CD14-positive monocyte (primary cell): ENCODE measurements around the gene LRBA. TPM values are rescaled to one million over a fixed set of nuclear protein-coding genes. Genes with fewer than 3 reads are reported as not detected.

ENCODE experiments used
- DNase-seq, 3 donors: peaks; one replicate each; pipeline ENCODE4 v3.0.0-alpha.2; 2011 to 2022
- H2AFZ ChIP-seq: 2 replicates; pipeline ENCODE4 v1.6.0; 2012; ENCODE audit warnings: mild to moderate bottlenecking, low read depth, low read length, inconsistent platforms; ENCODE audit not compliant: insufficient read depth, poor library complexity, severe bottlenecking
- H3K27ac ChIP-seq, 2 donors: 1 replicate in 1 of 2; 2 replicates in 1 of 2; pipeline ENCODE4 v1.5.1; 2012 to 2013; ENCODE audit warnings: low read length in 2 of 2, control low read depth in 1 of 2, inconsistent platforms in 1 of 2, low read depth in 1 of 2, mild to moderate bottlenecking in 1 of 2
- H3K27me3 ChIP-seq, 2 donors: one replicate each; pipeline versions ENCODE4 v1.6.0 to v1.6.1; 2011 to 2013; ENCODE audit warnings: low read length in 2 of 2; ENCODE audit not compliant: control insufficient read depth in 2 of 2, insufficient read depth in 2 of 2
- H3K36me3 ChIP-seq, 2 donors: replicated peaks in 1 of 2; 1 replicate in 1 of 2; 2 replicates in 1 of 2; pipeline versions ENCODE4 v1.5.1 to v1.6.1; 2012 to 2013; ENCODE audit warnings: low read length in 2 of 2, control low read depth in 1 of 2, inconsistent platforms in 1 of 2, mild to moderate bottlenecking in 1 of 2; ENCODE audit not compliant: insufficient read depth in 2 of 2, control insufficient read depth in 1 of 2
- H3K4me1 ChIP-seq, 2 donors: 1 replicate in 1 of 2; 2 replicates in 1 of 2; pipeline versions ENCODE4 v1.5.1 to v1.6.1; 2012 to 2013; ENCODE audit warnings: low read length in 2 of 2, control low read depth in 1 of 2, inconsistent platforms in 1 of 2, mild to moderate bottlenecking in 1 of 2, moderate library complexity in 1 of 2; ENCODE audit not compliant: insufficient read depth in 2 of 2, control insufficient read depth in 1 of 2
- H3K4me2 ChIP-seq: replicated peaks from 2 replicates; pipeline ENCODE3; 2012; ENCODE audit warnings: low read length, moderate library complexity, mild to moderate bottlenecking; ENCODE audit not compliant: poor library complexity, severe bottlenecking; ENCODE audit errors: extremely low read depth
- H3K4me3 ChIP-seq, 3 experiments: fragments of 200-600 bp in 1 of 3; sonication (generic) in 1 of 3; replicated peaks in 1 of 3; 1 replicate in 2 of 3; 2 replicates in 1 of 3; pipeline ENCODE4 v1.5.1; 2011 to 2013; ENCODE audit warnings: low read length in 3 of 3, mild to moderate bottlenecking in 3 of 3, control low read depth in 2 of 3, low read depth in 2 of 3, inconsistent platforms in 1 of 3, moderate library complexity in 1 of 3
- H3K79me2 ChIP-seq: 2 replicates; pipeline ENCODE4 v1.6.0; 2012; ENCODE audit warnings: mild to moderate bottlenecking, control low read depth, inconsistent platforms, low read length, moderate library complexity; ENCODE audit not compliant: insufficient read depth
- H3K9ac ChIP-seq: 2 replicates; pipeline ENCODE4 v1.6.0; 2017; ENCODE audit warnings: low read length, mild to moderate bottlenecking; ENCODE audit not compliant: insufficient read depth, poor library complexity, severe bottlenecking
- H3K9me3 ChIP-seq, 2 donors: replicated peaks in 1 of 2; 1 replicate in 1 of 2; 2 replicates in 1 of 2; pipeline versions ENCODE4 v1.5.1 to v1.6.1; 2012 to 2013; ENCODE audit warnings: low read length in 2 of 2, control low read depth in 1 of 2; ENCODE audit not compliant: control insufficient read depth in 1 of 2, insufficient read depth in 1 of 2
- H4K20me1 ChIP-seq: 2 replicates; pipeline ENCODE4 v1.6.0; 2012; ENCODE audit warnings: mild to moderate bottlenecking, low read length, control low read depth, moderate library complexity; ENCODE audit not compliant: insufficient read depth
- H3K27ac Mint-ChIP-seq, 7 donors: one replicate each; pipeline ENCODE4 v1.8.0; 2020; ENCODE audit warnings: mild to moderate bottlenecking in 7 of 7, mixed read lengths in 7 of 7, moderate library complexity in 6 of 7, inconsistent platforms in 2 of 7
- H3K27me3 Mint-ChIP-seq, 3 donors: one replicate each; pipeline ENCODE4 v1.8.0; 2021 to 2022; ENCODE audit warnings: low read depth in 3 of 3, mild to moderate bottlenecking in 3 of 3, mixed read lengths in 3 of 3, moderate library complexity in 3 of 3, inconsistent platforms in 1 of 3
- H3K36me3 Mint-ChIP-seq, 2 donors: one replicate each; pipeline ENCODE4 v1.8.0; 2020; ENCODE audit warnings: mixed read lengths in 2 of 2, inconsistent platforms in 1 of 2, mild to moderate bottlenecking in 1 of 2
- H3K4me1 Mint-ChIP-seq: one replicate; pipeline ENCODE4 v1.8.0; 2020; ENCODE audit warnings: mild to moderate bottlenecking, mixed read lengths
- H3K4me3 Mint-ChIP-seq, 2 donors: one replicate each; pipeline ENCODE4 v1.8.0; 2020; ENCODE audit warnings: mild to moderate bottlenecking in 2 of 2, mixed read lengths in 2 of 2, moderate library complexity in 1 of 2
- H3K9me3 Mint-ChIP-seq, 7 donors: one replicate each; pipeline ENCODE4 v1.8.0; 2020 to 2022; ENCODE audit warnings: mixed read lengths in 7 of 7, mild to moderate bottlenecking in 6 of 7, moderate library complexity in 6 of 7, inconsistent platforms in 2 of 7
- WGBS: methylation state at CpG from one replicate; pipeline ENCODE4 v1.1.5; 2013; ENCODE audit warnings: missing lambda C conversion rate; ENCODE audit not compliant: insufficient coverage; 5-methylcytosine and 5-hydroxymethylcytosine counted together
- intact Hi-C, 2 donors: fragments of 100-400 bp; cut with micrococcal nuclease; formaldehyde crosslinking; loops; one replicate each; pipeline versions ENCODE4 v1.15.0 to v1.15.1; 2023
- polyA plus RNA-seq, 3 donors: library from polyadenylated mRNA; depleted of rRNA in 1 of 3; unstranded in 2 of 3; stranded (reverse) in 1 of 3; fragments of 300-500 nt in 2 of 3; fragments of >200 nt in 1 of 3; fragmentation: Illumina TruSeq in 2 of 3; gene quantifications; 1 replicate in 2 of 3; 2 replicates in 1 of 3; pipeline ENCODE4 v1.2.3, GENCODE V29; 2012 to 2021
- TF ChIP-seq, protein P1 (sequence below): fragments of 200-600 bp; IDR thresholded peaks from one replicate; pipeline ENCODE4 v1.8.0; 2022; ENCODE audit warnings: antibody characterized with exemption, mild to moderate bottlenecking

The LRBA gene
- polyA plus RNA-seq, 3 donors = 1.5 to 5.5 (median 4.4) TPM

DNA sequence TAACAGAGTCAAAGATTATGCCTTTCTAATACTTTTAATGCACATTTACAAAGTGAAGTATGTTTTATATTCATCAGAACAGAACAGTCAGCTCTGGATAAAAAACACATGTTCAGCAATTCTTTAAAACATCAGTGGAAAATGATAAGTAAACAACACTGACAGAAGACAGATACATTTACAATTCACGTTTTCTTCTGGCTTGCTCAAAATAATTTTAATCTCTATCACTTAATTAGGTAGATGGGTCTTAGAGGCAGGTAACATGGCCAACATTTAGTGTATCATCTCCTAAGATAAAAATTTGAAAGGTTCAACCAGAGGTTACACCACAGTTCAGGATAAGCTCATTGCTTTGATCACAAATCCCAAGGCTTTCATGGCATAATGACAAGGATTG, 589.9 kb downstream of the LRBA start:
- intact Hi-C loops = no loop called here
- TF ChIP-seq, protein P1, sequence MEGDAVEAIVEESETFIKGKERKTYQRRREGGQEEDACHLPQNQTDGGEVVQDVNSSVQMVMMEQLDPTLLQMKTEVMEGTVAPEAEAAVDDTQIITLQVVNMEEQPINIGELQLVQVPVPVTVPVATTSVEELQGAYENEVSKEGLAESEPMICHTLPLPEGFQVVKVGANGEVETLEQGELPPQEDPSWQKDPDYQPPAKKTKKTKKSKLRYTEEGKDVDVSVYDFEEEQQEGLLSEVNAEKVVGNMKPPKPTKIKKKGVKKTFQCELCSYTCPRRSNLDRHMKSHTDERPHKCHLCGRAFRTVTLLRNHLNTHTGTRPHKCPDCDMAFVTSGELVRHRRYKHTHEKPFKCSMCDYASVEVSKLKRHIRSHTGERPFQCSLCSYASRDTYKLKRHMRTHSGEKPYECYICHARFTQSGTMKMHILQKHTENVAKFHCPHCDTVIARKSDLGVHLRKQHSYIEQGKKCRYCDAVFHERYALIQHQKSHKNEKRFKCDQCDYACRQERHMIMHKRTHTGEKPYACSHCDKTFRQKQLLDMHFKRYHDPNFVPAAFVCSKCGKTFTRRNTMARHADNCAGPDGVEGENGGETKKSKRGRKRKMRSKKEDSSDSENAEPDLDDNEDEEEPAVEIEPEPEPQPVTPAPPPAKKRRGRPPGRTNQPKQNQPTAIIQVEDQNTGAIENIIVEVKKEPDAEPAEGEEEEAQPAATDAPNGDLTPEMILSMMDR = no peak
- no peaks in the 10 kb centered on the region for H3K27me3 Mint-ChIP-seq
- no peaks in the 10 kb centered on the region for H3K36me3 ChIP-seq
- WGBS = no CpG with 5 or more reads among the region's 1 CpG
- H3K4me2 ChIP-seq = no peak overlapping the region
- no peak overlapping the region for H3K4me3 Mint-ChIP-seq
- H3K9ac ChIP-seq = no peak overlapping the region
- H2AFZ ChIP-seq = no peak overlapping the region
- H3K4me1 ChIP-seq = no peaks in the 10 kb centered on the region
- H3K27me3 ChIP-seq = no peaks in the 10 kb centered on the region
- H4K20me1 ChIP-seq = no peaks in the 10 kb centered on the region
- peaks cover 0 to 8% (median 0%) of the 10 kb centered on the region in 7 donors for H3K9me3 Mint-ChIP-seq
- no peak overlapping the region for H3K27ac ChIP-seq
- H3K4me3 ChIP-seq = no peak overlapping the region
- no peak overlapping the region for H3K27ac Mint-ChIP-seq
- H3K36me3 Mint-ChIP-seq = peaks cover 5% of the 10 kb centered on the region in 2 donors
- H3K4me1 Mint-ChIP-seq = no peaks in the 10 kb centered on the region
- no peaks in the 10 kb centered on the region for H3K79me2 ChIP-seq
- DNase-seq = no peak
- H3K9me3 ChIP-seq = no peaks in the 10 kb centered on the region

DNA sequence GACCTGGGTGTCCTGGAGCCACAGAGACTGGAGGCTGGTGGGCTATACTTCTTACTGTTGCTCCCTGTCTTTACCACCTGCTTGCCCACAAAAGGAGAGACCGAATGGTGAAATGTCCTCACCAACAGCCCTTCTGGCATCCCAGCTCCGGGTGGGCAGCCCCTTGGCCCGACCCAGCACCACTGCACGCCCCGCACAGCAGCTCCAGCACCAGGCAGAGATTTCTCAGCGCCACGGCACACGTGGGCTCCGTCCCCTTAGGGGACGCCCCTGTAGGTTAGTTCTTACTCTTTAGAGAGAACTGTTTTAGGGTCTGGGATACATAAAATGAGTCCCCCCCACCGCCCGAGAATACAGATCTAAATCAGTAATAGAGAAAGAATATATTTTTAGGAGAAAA, 591.6 kb downstream of the LRBA start:
- Mint-ChIP-seq H3K4me1 (no peaks in the 10 kb centered on the region), H3K36me3 (peaks cover 5% of the 10 kb centered on the region in 2 donors), H3K27me3 (no peaks in the 10 kb centered on the region), H3K4me3 (no peak overlapping the region), H3K27ac (no peak overlapping the region), H3K9me3 (peaks cover 0 to 8% (median 0%) of the 10 kb centered on the region in 7 donors)
- DNase-seq = no peak
- Histone ChIP-seq H3K36me3 (no peaks in the 10 kb centered on the region), H3K4me1 (no peaks in the 10 kb centered on the region), H3K27me3 (no peaks in the 10 kb centered on the region), H2AFZ (no peak overlapping the region), H3K4me3 (no peak overlapping the region), H3K9ac (no peak overlapping the region), H3K27ac (no peak overlapping the region), H4K20me1 (no peaks in the 10 kb centered on the region), H3K4me2 (no peak overlapping the region), H3K9me3 (no peaks in the 10 kb centered on the region), H3K79me2 (no peaks in the 10 kb centered on the region)
- intact Hi-C loops = no loop called here
- WGBS = 100% methylated on average over 5 of the region's 12 CpGs
- TF ChIP-seq, protein P1 = no peak
